Lower leg skin (tissue), 4 donors: ENCODE measurements around the gene RAB26. TPM values are rescaled to one million over a fixed set of nuclear protein-coding genes. Genes with fewer than 3 reads are reported as not detected.
"Not testable (repeated sequence)": the region's sequence is repeated elsewhere in the genome, so short reads cannot be mapped to it uniquely, and the experiment has no call there.

Experiments
- DNase-seq, 2 donors: peaks; one replicate each; pipeline ENCODE4 v3.0.0-alpha.2; 2019; ENCODE audit warnings: low spot score in 2 of 2
- H3K4me3 ChIP-seq: fragments of 200-600 bp; sonication (generic); 2 replicates; pipeline ENCODE4 v1.5.1; 2017; ENCODE audit warnings: mild to moderate bottlenecking, low read depth; ENCODE audit not compliant: poor library complexity, severe bottlenecking
- CTCF ChIP-seq, 3 donors: fragments of 450-650 bp; IDR thresholded peaks; one replicate each; pipeline ENCODE4 v1.5.1; 2016; ENCODE audit warnings: antibody characterized with exemption in 3 of 3, mild to moderate bottlenecking in 3 of 3, moderate library complexity in 2 of 3
- POLR2A ChIP-seq, 2 donors: fragments of 450-650 bp; IDR thresholded peaks; one replicate each; pipeline ENCODE4 v1.6.1; 2016 to 2017; ENCODE audit warnings: antibody characterized with exemption in 2 of 2, mild to moderate bottlenecking in 1 of 2, moderate library complexity in 1 of 2
- WGBS, 2 donors: methylation state at CpG; one replicate each; pipeline ENCODE4 v1.1.5; 2018; 5-methylcytosine and 5-hydroxymethylcytosine counted together
- intact Hi-C: fragments of 100-400 bp; cut with DNase I; formaldehyde crosslinking; loops from one replicate; pipeline ENCODE4 v1.15.0; 2023; ENCODE audit warnings: low total_unique reads
- total RNA-seq, 4 donors: library from RNA; depleted of rRNA; stranded (reverse); fragments of >200 nt; gene quantifications; one replicate each; pipeline ENCODE4 v1.1.0, GENCODE V29; 2016

RAB26 gene
- total RNA-seq, 4 donors from 2014 or later: 1.6 to 2.9 (median 2.0) TPM; not detected in 1

- no peak for DNase-seq
- TF ChIP-seq CTCF (IDR thresholded peaks at IDR 0.05) (no peak), POLR2A (IDR thresholded peaks at IDR 0.05) (no peak)
- intact Hi-C loops: no loop called here
- no peak overlapping the region for H3K4me3 ChIP-seq
- 37 to 40% methylated on average over 13 to 16 of the region's 19 CpGs for WGBS, 2 donors
These were observed 26.6 kb upstream of the RAB26 start for GRCh38 chr16:2121853-2122252.

GRCh38 chr16:2122429-2122828 is 26.0 kb upstream of the RAB26 start:
- TF ChIP-seq POLR2A (IDR thresholded peaks at IDR 0.05): no peak
- no peak for TF ChIP-seq CTCF (IDR thresholded peaks at IDR 0.05)
- DNase-seq: no peak
- 60 to 65% methylated on average over 1 to 16 of the region's 17 CpGs for WGBS, 2 donors
- H3K4me3 ChIP-seq: no peak overlapping the region
- intact Hi-C loops: no loop called here

GRCh38 chr16:2122934-2123683 is 25.3 kb upstream of the RAB26 start:
- H3K4me3 ChIP-seq, DNase-seq, intact Hi-C loops: not testable (repeated sequence)
- WGBS, 2 donors: 36 to 40% methylated on average over 10 to 22 of the region's 26 CpGs

GRCh38 chr16:2123706-2124376 is 24.6 kb upstream of the RAB26 start:
- WGBS, 2 donors: 27 to 52% methylated on average over 11 to 12 of the region's 27 CpGs
- intact Hi-C loops, H3K4me3 ChIP-seq, DNase-seq: not testable (repeated sequence)

- WGBS, 2 donors: 0% methylated on average over 5 of the region's 11 CpGs; no CpG with 5 or more reads in 1 of the 2 donors
- intact Hi-C loops, DNase-seq, H3K4me3 ChIP-seq: not testable (repeated sequence)
These were observed 24.1 kb upstream of the RAB26 start for GRCh38 chr16:2124377-2124693.

GRCh38 chr16:2124694-2125444 is 23.6 kb upstream of the RAB26 start:
- 5 to 11% methylated on average over 13 to 17 of the region's 37 CpGs for WGBS, 2 donors
- peak in 1 of 2 donors; percentile 93 for DNase-seq
- H3K4me3 ChIP-seq, intact Hi-C loops: not testable (repeated sequence)

- H3K4me3 ChIP-seq, intact Hi-C loops, DNase-seq: not testable (repeated sequence)
- WGBS, 2 donors: 28 to 42% methylated on average over 11 of the region's 11 CpGs
These were observed 22.8 kb upstream of the RAB26 start for GRCh38 chr16:2125609-2126008.

- H3K4me3 ChIP-seq, intact Hi-C loops: not testable (repeated sequence)
- WGBS, 2 donors: 18 to 26% methylated on average over 14 to 19 of the region's 21 CpGs
- DNase-seq: peak in 1 of 2 donors; percentile 84
These were observed 22.2 kb upstream of the RAB26 start for GRCh38 chr16:2126161-2126743.

- H3K4me3 ChIP-seq: not testable (repeated sequence)
These were observed 21.4 kb upstream of the RAB26 start for GRCh38 chr16:2126928-2127556.

GRCh38 chr16:2127630-2128280 is 20.7 kb upstream of the RAB26 start:
- WGBS, 2 donors: 6 to 14% methylated on average over 3 of the region's 3 CpGs
- H3K4me3 ChIP-seq, DNase-seq, intact Hi-C loops: not testable (repeated sequence)

More at GRCh38 chr16:2126928-2127556, 21.4 kb upstream of the RAB26 start:
- peak in 1 of 2 donors; percentile 45 for DNase-seq
- WGBS, 2 donors: 44 to 58% methylated on average over 12 to 27 of the region's 31 CpGs
- intact Hi-C loops: not testable (repeated sequence)

GRCh38 chr16:2129251-2129650 is 19.2 kb upstream of the RAB26 start:
- H3K4me3 ChIP-seq, intact Hi-C loops, DNase-seq: not testable (repeated sequence)
- 47 to 54% methylated on average over 9 of the region's 11 CpGs for WGBS, 2 donors
